ENCODE results near the gene NAGK. TPM values are rescaled to one million over a fixed set of nuclear protein-coding genes. Genes with fewer than 3 reads are reported as not detected.

NAGK gene
- total and polyA plus RNA-seq, 2 experiments from 2014 or later, result 47.0 to 55.6 TPM

GRCh38 chr2:71126957-71127356, 58.5 kb downstream of the NAGK start:
- no peak for ATAC-seq
- Histone ChIP-seq H3K4me2 (no peak overlapping the region), H3K4me3 (no peak overlapping the region), H3K27ac (ENCODE audit: low read depth) (no peak overlapping the region), H2AFZ (no peak overlapping the region), H3K79me2 (replicated peaks; ENCODE audit: insufficient read depth) (peaks cover 39% of the 10 kb centered on the region), H3K4me1 (ENCODE audit: insufficient read depth) (peaks cover 5% of the 10 kb centered on the region), H3K27me3 (ENCODE audit: insufficient read depth) (no peaks in the 10 kb centered on the region), H3K9me2 (ENCODE audit: insufficient read depth) (no peaks in the 10 kb centered on the region), H3F3A (replicated peaks; ENCODE audit: low read depth) (no peaks in the 10 kb centered on the region), H3K36me3 (ENCODE audit: insufficient read depth) (peaks cover 17% of the 10 kb centered on the region; the same call in 1 of the 2 replicates), H4K20me1 (replicated peaks; ENCODE audit: insufficient read depth) (peaks cover 2% of the 10 kb centered on the region)
- H3K4me1 Mint-ChIP-seq, result peaks cover 2% of the 10 kb centered on the region; the same call in 1 of the 3 replicates
- no peaks in the 10 kb centered on the region for H3K9me3 Mint-ChIP-seq
- H3K27ac Mint-ChIP-seq, result no peak overlapping the region
- H3K27me3 Mint-ChIP-seq (ENCODE audit: insufficient read depth, low read depth, poor library complexity), result peaks cover 7% of the 10 kb centered on the region
- no peak for DNase-seq (ENCODE audit: low spot score)
- H3K36me3 Mint-ChIP-seq (ENCODE audit: low read depth), result peaks cover 17% of the 10 kb centered on the region
- no peak for TF ChIP-seq ZNF114 (CRISPR knock-in tag; IDR thresholded peaks at IDR 0.05)
- no peak for TF ChIP-seq JUNB (IDR thresholded peaks at IDR 0.05; ENCODE audit: unreplicated experiment)
- TF ChIP-seq, protein P1, sequence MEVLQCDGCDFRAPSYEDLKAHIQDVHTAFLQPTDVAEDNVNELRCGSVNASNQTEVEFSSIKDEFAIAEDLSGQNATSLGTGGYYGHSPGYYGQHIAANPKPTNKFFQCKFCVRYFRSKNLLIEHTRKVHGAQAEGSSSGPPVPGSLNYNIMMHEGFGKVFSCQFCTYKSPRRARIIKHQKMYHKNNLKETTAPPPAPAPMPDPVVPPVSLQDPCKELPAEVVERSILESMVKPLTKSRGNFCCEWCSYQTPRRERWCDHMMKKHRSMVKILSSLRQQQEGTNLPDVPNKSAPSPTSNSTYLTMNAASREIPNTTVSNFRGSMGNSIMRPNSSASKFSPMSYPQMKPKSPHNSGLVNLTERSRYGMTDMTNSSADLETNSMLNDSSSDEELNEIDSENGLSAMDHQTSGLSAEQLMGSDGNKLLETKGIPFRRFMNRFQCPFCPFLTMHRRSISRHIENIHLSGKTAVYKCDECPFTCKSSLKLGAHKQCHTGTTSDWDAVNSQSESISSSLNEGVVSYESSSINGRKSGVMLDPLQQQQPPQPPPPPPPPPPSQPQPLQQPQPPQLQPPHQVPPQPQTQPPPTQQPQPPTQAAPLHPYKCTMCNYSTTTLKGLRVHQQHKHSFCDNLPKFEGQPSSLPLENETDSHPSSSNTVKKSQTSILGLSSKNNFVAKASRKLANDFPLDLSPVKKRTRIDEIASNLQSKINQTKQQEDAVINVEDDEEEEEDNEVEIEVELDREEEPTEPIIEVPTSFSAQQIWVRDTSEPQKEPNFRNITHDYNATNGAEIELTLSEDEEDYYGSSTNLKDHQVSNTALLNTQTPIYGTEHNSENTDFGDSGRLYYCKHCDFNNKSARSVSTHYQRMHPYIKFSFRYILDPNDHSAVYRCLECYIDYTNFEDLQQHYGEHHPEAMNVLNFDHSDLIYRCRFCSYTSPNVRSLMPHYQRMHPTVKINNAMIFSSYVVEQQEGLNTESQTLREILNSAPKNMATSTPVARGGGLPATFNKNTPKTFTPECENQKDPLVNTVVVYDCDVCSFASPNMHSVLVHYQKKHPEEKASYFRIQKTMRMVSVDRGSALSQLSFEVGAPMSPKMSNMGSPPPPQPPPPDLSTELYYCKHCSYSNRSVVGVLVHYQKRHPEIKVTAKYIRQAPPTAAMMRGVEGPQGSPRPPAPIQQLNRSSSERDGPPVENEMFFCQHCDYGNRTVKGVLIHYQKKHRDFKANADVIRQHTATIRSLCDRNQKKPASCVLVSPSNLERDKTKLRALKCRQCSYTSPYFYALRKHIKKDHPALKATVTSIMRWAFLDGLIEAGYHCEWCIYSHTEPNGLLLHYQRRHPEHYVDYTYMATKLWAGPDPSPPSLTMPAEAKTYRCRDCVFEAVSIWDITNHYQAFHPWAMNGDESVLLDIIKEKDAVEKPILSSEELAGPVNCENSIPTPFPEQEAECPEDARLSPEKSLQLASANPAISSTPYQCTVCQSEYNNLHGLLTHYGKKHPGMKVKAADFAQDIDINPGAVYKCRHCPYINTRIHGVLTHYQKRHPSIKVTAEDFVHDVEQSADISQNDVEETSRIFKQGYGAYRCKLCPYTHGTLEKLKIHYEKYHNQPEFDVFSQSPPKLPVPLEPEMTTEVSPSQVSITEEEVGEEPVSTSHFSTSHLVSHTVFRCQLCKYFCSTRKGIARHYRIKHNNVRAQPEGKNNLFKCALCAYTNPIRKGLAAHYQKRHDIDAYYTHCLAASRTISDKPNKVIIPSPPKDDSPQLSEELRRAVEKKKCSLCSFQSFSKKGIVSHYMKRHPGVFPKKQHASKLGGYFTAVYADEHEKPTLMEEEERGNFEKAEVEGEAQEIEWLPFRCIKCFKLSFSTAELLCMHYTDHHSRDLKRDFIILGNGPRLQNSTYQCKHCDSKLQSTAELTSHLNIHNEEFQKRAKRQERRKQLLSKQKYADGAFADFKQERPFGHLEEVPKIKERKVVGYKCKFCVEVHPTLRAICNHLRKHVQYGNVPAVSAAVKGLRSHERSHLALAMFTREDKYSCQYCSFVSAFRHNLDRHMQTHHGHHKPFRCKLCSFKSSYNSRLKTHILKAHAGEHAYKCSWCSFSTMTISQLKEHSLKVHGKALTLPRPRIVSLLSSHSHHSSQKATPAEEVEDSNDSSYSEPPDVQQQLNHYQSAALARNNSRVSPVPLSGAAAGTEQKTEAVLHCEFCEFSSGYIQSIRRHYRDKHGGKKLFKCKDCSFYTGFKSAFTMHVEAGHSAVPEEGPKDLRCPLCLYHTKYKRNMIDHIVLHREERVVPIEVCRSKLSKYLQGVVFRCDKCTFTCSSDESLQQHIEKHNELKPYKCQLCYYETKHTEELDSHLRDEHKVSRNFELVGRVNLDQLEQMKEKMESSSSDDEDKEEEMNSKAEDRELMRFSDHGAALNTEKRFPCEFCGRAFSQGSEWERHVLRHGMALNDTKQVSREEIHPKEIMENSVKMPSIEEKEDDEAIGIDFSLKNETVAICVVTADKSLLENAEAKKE (CRISPR knock-in tag; IDR thresholded peaks at IDR 0.05), result no peak
- TF ChIP-seq POLR2AphosphoS5 (IDR thresholded peaks at IDR 0.05; ENCODE audit: low read depth), result no peak
- TF ChIP-seq CTCF (conservative IDR thresholded peaks at IDR 0.05; ENCODE audit: low read depth in 2 of 2), result no peak
- TF ChIP-seq EZH2phosphoT487 (IDR thresholded peaks at IDR 0.05; ENCODE audit: unreplicated experiment), result no peak
- no peak for TF ChIP-seq REST (IDR thresholded peaks at IDR 0.05; ENCODE audit: unreplicated experiment)
- TF ChIP-seq STAT1 (IDR thresholded peaks at IDR 0.05; ENCODE audit: unreplicated experiment), result no peak
- TF ChIP-seq ETS1 (IDR thresholded peaks at IDR 0.05), result no peak
- H3K4me3 Mint-ChIP-seq, result no peak overlapping the region

Measured in GM23338 (cell line).